Neuronal stem cell (in vitro differentiated cells): ENCODE data around the gene ECSIT.

Experiments used
- DNase-seq: peaks from one replicate; pipeline ENCODE4 v3.0.0-alpha.2; 2013; ENCODE audit warnings: low spot score
- H2AFZ ChIP-seq: one replicate; pipeline ENCODE4 v1.6.1; 2013; ENCODE audit warnings: mild to moderate bottlenecking, low read length, inconsistent platforms
- H2AK5ac ChIP-seq: 2 replicates; pipeline ENCODE4 v1.6.1; 2013; ENCODE audit warnings: low read depth, mild to moderate bottlenecking, inconsistent platforms, low read length, moderate library complexity, mixed read lengths
- H2BK120ac ChIP-seq: 2 replicates; pipeline ENCODE4 v1.6.1; 2013; ENCODE audit warnings: low read depth, mild to moderate bottlenecking, inconsistent platforms, low read length, moderate library complexity, mixed read lengths
- H2BK12ac ChIP-seq: one replicate; pipeline ENCODE4 v1.6.1; 2013; ENCODE audit warnings: low read length, inconsistent platforms
- H2BK15ac ChIP-seq: 2 replicates; pipeline ENCODE4 v1.6.1; 2013; ENCODE audit warnings: mild to moderate bottlenecking, low read length, inconsistent platforms, mixed read lengths
- H2BK5ac ChIP-seq: one replicate; pipeline ENCODE4 v1.6.1; 2013; ENCODE audit warnings: inconsistent platforms, mild to moderate bottlenecking, low read length, moderate library complexity
- H3K14ac ChIP-seq: one replicate; pipeline ENCODE4 v1.6.1; 2013; ENCODE audit warnings: low read length, inconsistent platforms
- H3K18ac ChIP-seq: 2 replicates; pipeline ENCODE4 v1.6.1; 2013; ENCODE audit warnings: low read length, inconsistent platforms
- H3K23ac ChIP-seq: 2 replicates; pipeline ENCODE4 v1.6.1; 2013; ENCODE audit warnings: low read depth, mild to moderate bottlenecking, mixed read lengths, low read length, inconsistent platforms; ENCODE audit not compliant: poor library complexity
- H3K27ac ChIP-seq: replicated peaks from 3 replicates; pipeline ENCODE4 v1.5.1; 2013; ENCODE audit warnings: low read length, inconsistent platforms
- H3K27me3 ChIP-seq, 3 experiments: 2 replicates each; pipeline ENCODE4 v1.6.1; 2013; ENCODE audit warnings: low read length in 3 of 3, mild to moderate bottlenecking in 2 of 3, inconsistent platforms in 1 of 3, low read depth in 1 of 3, mixed read lengths in 1 of 3, moderate library complexity in 1 of 3; ENCODE audit not compliant: control insufficient read depth in 3 of 3, insufficient read depth in 3 of 3
- H3K36me3 ChIP-seq, 2 donors: replicated peaks in 1 of 2; 2 replicates each; pipeline ENCODE4 v1.6.1; 2013; ENCODE audit warnings: low read length in 2 of 2; ENCODE audit not compliant: control insufficient read depth in 2 of 2, insufficient read depth in 2 of 2
- H3K4ac ChIP-seq: 2 replicates; pipeline ENCODE4 v1.6.1; 2013; ENCODE audit warnings: inconsistent platforms, mild to moderate bottlenecking, low read length, moderate library complexity
- H3K4me1 ChIP-seq, 2 donors: 1 replicate in 1 of 2; 2 replicates in 1 of 2; pipeline ENCODE4 v1.6.1; 2013; ENCODE audit warnings: low read length in 2 of 2, low read depth in 1 of 2; ENCODE audit not compliant: control insufficient read depth in 2 of 2, insufficient read depth in 1 of 2
- H3K4me2 ChIP-seq: one replicate; pipeline ENCODE4 v1.6.1; 2013; ENCODE audit warnings: mild to moderate bottlenecking, low read length, inconsistent platforms; ENCODE audit not compliant: insufficient read depth, poor library complexity, severe bottlenecking
- H3K4me3 ChIP-seq, 2 donors: 2 replicates each; pipeline ENCODE4 v1.5.1; 2013; ENCODE audit warnings: low read length in 2 of 2, mild to moderate bottlenecking in 2 of 2, inconsistent platforms in 1 of 2, moderate library complexity in 1 of 2
- H3K79me1 ChIP-seq: one replicate; pipeline ENCODE4 v1.6.1; 2013; ENCODE audit warnings: low read depth, mild to moderate bottlenecking, inconsistent platforms, low read length, moderate library complexity
- H3K9ac ChIP-seq: one replicate; pipeline ENCODE4 v1.6.1; 2013; ENCODE audit warnings: mild to moderate bottlenecking, low read depth, low read length, inconsistent platforms; ENCODE audit not compliant: poor library complexity
- H3K9me3 ChIP-seq, 2 donors: replicated peaks in 1 of 2; 2 replicates each; pipeline versions ENCODE3 to v1.6.1; 2013; ENCODE audit warnings: low read length in 2 of 2, mild to moderate bottlenecking in 2 of 2, inconsistent platforms in 1 of 2, low read depth in 1 of 2, mixed read lengths in 1 of 2, moderate library complexity in 1 of 2; ENCODE audit not compliant: control insufficient read depth in 2 of 2, insufficient read depth in 1 of 2
- H4K8ac ChIP-seq: one replicate; pipeline ENCODE4 v1.6.1; 2013; ENCODE audit warnings: low read depth, mild to moderate bottlenecking, inconsistent platforms, low read length, moderate library complexity
- H4K91ac ChIP-seq: one replicate; pipeline ENCODE4 v1.6.1; 2013; ENCODE audit warnings: low read length, low read depth, mild to moderate bottlenecking, inconsistent platforms; ENCODE audit not compliant: poor library complexity
- WGBS, 2 donors: extraction: QIAGEN DNeasy Blood & Tissue Kit; methylation state at CpG; one replicate each; pipeline ENCODE4 v1.1.7; 2013; ENCODE audit warnings: missing lambda C conversion rate in 2 of 2, mixed read lengths in 1 of 2; ENCODE audit not compliant: insufficient read length in 2 of 2, insufficient replicate concordance in 1 of 2; ENCODE audit errors: extremely low coverage in 2 of 2; 5-methylcytosine and 5-hydroxymethylcytosine counted together

ECSIT gene

DNA sequence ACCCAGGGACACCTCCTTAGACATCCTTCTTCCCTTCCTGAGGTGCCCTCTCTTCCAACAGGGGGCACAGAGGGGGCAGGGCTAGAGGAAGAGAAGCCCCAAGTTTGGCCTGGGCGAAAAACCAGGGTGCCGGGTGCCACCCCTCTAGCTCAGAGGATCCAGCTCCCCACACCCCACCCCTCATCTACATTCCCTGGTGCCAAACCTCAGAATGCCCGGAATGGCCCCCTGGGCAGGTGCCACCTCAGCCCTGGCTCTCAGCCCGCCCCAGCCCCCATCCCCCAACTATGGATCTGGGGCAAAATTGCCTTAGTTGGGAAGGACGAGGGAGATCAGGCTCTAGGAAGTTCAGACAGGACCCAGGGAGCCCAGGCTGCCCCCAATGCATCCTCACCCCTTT lies 11.7 kb upstream of the ECSIT start:
- peak overlapping the region; percentile 23 for H2AK5ac ChIP-seq
- peak overlapping the region; percentile 35 for H2BK15ac ChIP-seq

DNA sequence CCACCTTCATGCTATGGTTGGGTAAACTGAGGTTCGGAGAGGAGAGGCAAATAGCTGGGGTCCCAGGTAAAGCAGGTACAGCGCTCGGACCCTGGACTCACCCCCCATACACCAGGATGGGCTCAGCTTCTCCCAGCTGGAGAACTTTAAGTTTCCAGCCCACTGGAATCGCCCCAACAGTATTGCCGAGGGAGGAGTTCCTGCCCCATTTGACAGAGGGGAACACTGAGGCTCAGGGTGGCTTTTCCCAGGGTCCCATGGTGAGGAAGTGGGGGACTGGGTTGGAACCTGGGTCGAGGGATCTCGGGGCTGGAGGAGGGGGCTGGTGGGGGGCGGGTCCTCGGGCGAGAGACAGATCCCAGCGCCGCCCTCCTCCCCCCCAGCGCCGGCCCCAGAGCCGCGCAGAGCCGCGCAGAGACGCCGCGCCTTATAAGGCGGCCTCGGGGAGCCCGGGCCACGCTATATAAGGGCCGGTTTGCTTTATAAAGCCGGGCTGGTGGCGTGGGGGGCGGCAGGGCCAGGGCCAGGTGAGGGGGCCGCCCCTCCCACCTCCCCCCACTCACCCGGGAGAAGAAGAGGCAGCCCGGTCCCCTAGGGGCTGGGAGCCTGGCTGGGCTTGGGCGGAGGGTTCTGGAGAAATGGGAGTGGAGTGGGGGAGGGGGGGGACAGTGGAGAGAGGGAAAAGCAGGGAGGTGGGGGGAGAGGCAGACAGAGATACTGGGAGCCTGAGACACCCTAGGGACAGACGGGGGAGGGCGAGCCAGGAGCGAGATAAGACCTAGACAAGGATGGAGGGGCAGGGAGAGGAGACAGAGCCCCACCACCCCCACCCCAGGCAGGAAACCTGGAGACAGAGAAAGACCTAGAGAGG lies 10.8 kb upstream of the ECSIT start:
- H3K4me3 ChIP-seq: peak overlapping the region; percentile 40 to 79

More for the DNA sequence above, 11.7 kb upstream of the ECSIT start:
- Histone ChIP-seq H3K23ac (no peak overlapping the region), H3K14ac (no peak overlapping the region), H3K27me3 (no peaks in the 10 kb centered on the region), H4K8ac (no peak overlapping the region), H3K79me1 (peaks cover 1% of the 10 kb centered on the region), H3K18ac (no peak overlapping the region), H2BK12ac (no peak overlapping the region), H3K9ac (no peak overlapping the region), H2BK120ac (no peak overlapping the region), H2AFZ (no peak overlapping the region), H3K36me3 (no peaks in the 10 kb centered on the region), H3K4me1 (peaks cover 12% of the 10 kb centered on the region in 2 donors), H3K4me3 (no peak overlapping the region), H3K27ac (no peak overlapping the region), H3K9me3 (no peaks in the 10 kb centered on the region), H4K91ac (no peak overlapping the region), H3K4ac (no peak overlapping the region), H3K4me2 (no peak overlapping the region), H2BK5ac (no peak overlapping the region)
- DNase-seq: no peak
- no CpG with 5 or more reads among the region's 5 CpGs for WGBS, 2 donors

DNA sequence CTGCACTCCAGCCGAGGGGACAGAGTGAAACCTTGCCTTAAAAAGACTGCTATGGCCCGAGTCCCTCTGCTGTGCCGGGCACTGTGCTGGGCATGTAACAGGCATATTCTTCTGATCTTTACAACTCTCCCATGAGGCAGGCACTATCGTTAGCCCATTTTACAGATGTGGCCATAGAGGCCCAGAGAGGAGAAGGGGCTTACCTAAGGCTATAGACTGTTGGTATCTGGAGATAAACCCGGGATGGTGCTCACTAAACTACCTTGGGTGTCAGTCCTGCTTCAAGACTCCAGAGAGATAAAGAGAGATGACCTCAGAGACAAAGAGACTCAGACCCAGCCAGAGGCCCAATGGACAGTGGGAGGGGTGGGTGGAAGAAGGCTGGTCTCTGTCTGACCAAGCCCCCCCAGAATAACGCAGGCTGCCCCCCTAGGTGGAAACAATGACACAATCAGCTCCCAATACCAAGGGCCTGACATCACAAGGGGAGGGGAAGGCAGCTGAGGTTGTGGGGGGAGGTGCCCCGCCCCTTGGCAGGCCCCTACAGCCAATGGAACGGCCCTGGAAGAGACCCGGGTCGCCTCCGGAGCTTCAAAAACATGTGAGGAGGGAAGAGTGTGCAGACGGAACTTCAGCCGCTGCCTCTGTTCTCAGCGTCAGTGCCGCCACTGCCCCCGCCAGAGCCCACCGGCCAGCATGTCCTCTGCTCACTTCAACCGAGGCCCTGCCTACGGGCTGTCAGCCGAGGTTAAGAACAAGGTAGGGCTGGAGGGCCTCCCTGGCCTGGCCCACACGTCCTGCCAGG lies 9.5 kb upstream of the ECSIT start, which contains the start of gene CNN1:
TSS of gene CNN1 (plus strand) at position 620 of the 805 bp plus-strand sequence. CDS start at position 697, 77 bp downstream.
- no peak within 1 kb of the TSS for H3K4ac ChIP-seq
- H2BK15ac ChIP-seq: peak within 1 kb of the TSS; percentile 81
- peak within 1 kb of the TSS; percentile 73 for H2AK5ac ChIP-seq
- no peaks in the 10 kb centered on the region for H3K27me3 ChIP-seq
- H3K9ac ChIP-seq: peak within 1 kb of the TSS; percentile 87
- peak within 1 kb of the TSS; percentile 78 for H2BK120ac ChIP-seq
- H3K4me1 ChIP-seq: peaks cover 12 to 14% of the 10 kb centered on the region in 2 donors
- H4K91ac ChIP-seq: no peak within 1 kb of the TSS
- peak within 1 kb of the TSS; percentile 40 to 79 for H3K4me3 ChIP-seq
- H3K27ac ChIP-seq: peak within 1 kb of the TSS; percentile 69
- H3K4me2 ChIP-seq: peak within 1 kb of the TSS; percentile 61
- peak within 1 kb of the TSS; percentile 75 for H3K23ac ChIP-seq
- H2BK5ac ChIP-seq: no peak within 1 kb of the TSS
- peaks cover 1% of the 10 kb centered on the region for H3K79me1 ChIP-seq
- peak within 1 kb of the TSS; percentile 49 for H3K14ac ChIP-seq
- WGBS, 2 donors: no CpG with 5 or more reads among the region's 21 CpGs
- DNase-seq: no peak
- H3K36me3 ChIP-seq: no peaks in the 10 kb centered on the region
- H4K8ac ChIP-seq: peak within 1 kb of the TSS; percentile 58
- peak within 1 kb of the TSS; percentile 66 for H2BK12ac ChIP-seq
- H3K9me3 ChIP-seq: no peaks in the 10 kb centered on the region
- H2AFZ ChIP-seq: peak within 1 kb of the TSS; percentile 89
- peak within 1 kb of the TSS; percentile 92 for H3K18ac ChIP-seq

More for the DNA sequence above, 10.8 kb upstream of the ECSIT start:
- Histone ChIP-seq H2BK5ac (no peak overlapping the region), H3K27ac (no peak overlapping the region), H3K36me3 (no peaks in the 10 kb centered on the region), H2AK5ac (peak overlapping the region; percentile 73), H3K18ac (peak overlapping the region; percentile 96), H2BK120ac (peak overlapping the region; percentile 78), H4K91ac (peak overlapping the region; percentile 38), H4K8ac (no peak overlapping the region), H3K9me3 (no peaks in the 10 kb centered on the region), H3K79me1 (peaks cover 1% of the 10 kb centered on the region), H3K4me1 (peaks cover 12 to 14% of the 10 kb centered on the region in 2 donors), H3K27me3 (no peaks in the 10 kb centered on the region), H3K23ac (peak overlapping the region; percentile 75), H2BK12ac (peak overlapping the region; percentile 66), H3K4me2 (peak overlapping the region; percentile 61), H3K4ac (no peak overlapping the region), H3K14ac (peak overlapping the region; percentile 27), H2BK15ac (peak overlapping the region; percentile 79), H3K9ac (peak overlapping the region; percentile 2), H2AFZ (peak overlapping the region; percentile 63)
- no peak for DNase-seq
- no CpG with 5 or more reads among the region's 36 CpGs for WGBS, 2 donors
